IMR-90 (cell line): ENCODE measurements around the gene ZNF337.

Experiments
- CEBPB ChIP-seq: IDR thresholded peaks from 2 replicates; pipeline ENCODE4 v1.6.1; 2012; ENCODE audit warnings: low read depth, low read length, improper control_type of control experiment
- MAFK ChIP-seq: IDR thresholded peaks from 2 replicates; pipeline ENCODE4 v1.6.1; 2012; ENCODE audit warnings: low read depth, low read length, improper control_type of control experiment
- MAZ ChIP-seq: IDR thresholded peaks from 2 replicates; pipeline ENCODE4 v1.6.1; 2012; ENCODE audit warnings: low read depth, mild to moderate bottlenecking, low read length, improper control_type of control experiment, moderate library complexity, borderline replicate concordance
- POLR2A ChIP-seq: IDR thresholded peaks from 2 replicates; pipeline ENCODE4 v1.6.1; 2012; ENCODE audit warnings: mild to moderate bottlenecking, low read depth, low read length
- SMC3 ChIP-seq: fragments of 150-350 bp; IDR thresholded peaks from 2 replicates; pipeline ENCODE4 v1.6.1; 2016; ENCODE audit warnings: low read depth, mild to moderate bottlenecking, antibody characterized with exemption, low read length, moderate library complexity
- TF ChIP-seq, protein P1 (sequence below): conservative IDR thresholded peaks from 2 replicates; pipeline ENCODE4 v1.5.1; 2012; ENCODE audit warnings: mild to moderate bottlenecking, low read depth, low read length, improper control_type of control experiment
- TF ChIP-seq, protein P2 (sequence below): fragments of 150-350 bp; IDR thresholded peaks from 2 replicates; pipeline ENCODE4 v1.6.1; 2016; ENCODE audit warnings: low read depth, mild to moderate bottlenecking, low read length, moderate library complexity, borderline replicate concordance

DNA sequence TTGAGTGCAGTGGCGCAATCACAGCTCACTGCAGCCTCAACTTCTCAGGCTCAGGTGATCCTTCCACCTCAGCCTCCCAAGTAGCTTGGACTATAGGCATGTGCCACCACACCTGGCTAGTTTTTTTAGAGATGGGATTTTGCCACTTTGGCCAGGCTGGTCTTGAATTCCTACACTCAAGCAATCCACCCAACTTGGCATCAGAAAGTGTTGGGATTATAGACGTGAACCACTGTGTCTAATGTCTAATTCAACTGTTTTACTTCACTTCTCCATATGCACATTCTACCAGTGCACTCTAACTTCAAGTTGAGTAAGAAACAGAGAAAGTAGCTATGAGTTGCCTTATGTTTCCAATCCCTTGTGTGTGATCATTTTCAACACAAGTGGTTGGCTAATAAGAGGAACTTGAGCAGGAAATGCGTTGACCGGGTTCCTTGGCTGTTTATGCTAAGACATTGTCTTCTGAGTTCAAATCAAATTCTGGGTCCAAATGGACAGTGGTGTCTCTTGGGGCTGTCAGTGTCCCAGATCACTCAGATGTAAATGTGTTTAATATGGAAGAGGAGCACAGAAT, 23.9 kb downstream of the ZNF337 start:
- TF ChIP-seq, protein P1, sequence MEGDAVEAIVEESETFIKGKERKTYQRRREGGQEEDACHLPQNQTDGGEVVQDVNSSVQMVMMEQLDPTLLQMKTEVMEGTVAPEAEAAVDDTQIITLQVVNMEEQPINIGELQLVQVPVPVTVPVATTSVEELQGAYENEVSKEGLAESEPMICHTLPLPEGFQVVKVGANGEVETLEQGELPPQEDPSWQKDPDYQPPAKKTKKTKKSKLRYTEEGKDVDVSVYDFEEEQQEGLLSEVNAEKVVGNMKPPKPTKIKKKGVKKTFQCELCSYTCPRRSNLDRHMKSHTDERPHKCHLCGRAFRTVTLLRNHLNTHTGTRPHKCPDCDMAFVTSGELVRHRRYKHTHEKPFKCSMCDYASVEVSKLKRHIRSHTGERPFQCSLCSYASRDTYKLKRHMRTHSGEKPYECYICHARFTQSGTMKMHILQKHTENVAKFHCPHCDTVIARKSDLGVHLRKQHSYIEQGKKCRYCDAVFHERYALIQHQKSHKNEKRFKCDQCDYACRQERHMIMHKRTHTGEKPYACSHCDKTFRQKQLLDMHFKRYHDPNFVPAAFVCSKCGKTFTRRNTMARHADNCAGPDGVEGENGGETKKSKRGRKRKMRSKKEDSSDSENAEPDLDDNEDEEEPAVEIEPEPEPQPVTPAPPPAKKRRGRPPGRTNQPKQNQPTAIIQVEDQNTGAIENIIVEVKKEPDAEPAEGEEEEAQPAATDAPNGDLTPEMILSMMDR, result no peak
- no peak for TF ChIP-seq POLR2A
- TF ChIP-seq MAFK, result no peak
- no peak for TF ChIP-seq SMC3
- TF ChIP-seq CEBPB, result no peak
- TF ChIP-seq, protein P2, sequence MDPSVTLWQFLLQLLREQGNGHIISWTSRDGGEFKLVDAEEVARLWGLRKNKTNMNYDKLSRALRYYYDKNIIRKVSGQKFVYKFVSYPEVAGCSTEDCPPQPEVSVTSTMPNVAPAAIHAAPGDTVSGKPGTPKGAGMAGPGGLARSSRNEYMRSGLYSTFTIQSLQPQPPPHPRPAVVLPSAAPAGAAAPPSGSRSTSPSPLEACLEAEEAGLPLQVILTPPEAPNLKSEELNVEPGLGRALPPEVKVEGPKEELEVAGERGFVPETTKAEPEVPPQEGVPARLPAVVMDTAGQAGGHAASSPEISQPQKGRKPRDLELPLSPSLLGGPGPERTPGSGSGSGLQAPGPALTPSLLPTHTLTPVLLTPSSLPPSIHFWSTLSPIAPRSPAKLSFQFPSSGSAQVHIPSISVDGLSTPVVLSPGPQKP, result no peak
- no peak for TF ChIP-seq MAZ
